Kidney capillary endothelial cell (primary cell): Measurements from ENCODE around the gene NFAT5.
"Not testable (repeated sequence)": the region's sequence is repeated elsewhere in the genome, so short reads cannot be mapped to it uniquely, and the experiment has no call there.

Experiments used
- DNase-seq: peaks from one replicate; pipeline ENCODE4 v3.0.0-alpha.2; 2018; ENCODE audit warnings: low spot score

The NFAT5 gene

DNA sequence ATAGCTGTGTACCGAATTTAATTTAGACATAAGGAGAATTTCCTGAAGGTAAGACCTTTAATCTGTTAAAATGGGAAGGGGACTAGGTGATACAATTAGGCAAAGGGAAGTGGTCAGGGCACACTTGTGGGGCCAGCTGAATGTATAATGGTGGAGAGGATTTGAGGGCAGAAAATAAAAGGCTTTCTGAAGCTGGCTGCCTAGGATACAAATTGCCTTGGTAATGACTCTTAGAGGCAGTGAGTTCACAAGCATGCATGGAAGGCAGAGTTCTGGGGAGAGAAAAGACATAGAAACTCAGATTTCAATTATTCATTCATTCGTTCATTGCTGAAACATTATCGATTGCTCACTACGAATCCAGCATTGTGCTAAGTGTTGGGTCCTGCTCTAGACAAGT, 12.4 kb upstream of the NFAT5 start:
- DNase-seq, result no peak

- DNase-seq, result no peak
Observed at GRCh38 chr16:69554495-69554894, 11.3 kb upstream of the NFAT5 start.

GRCh38 chr16:69555437-69555836, 10.3 kb upstream of the NFAT5 start:
- DNase-seq, result no peak

GRCh38 chr16:69555867-69556266, 9.9 kb upstream of the NFAT5 start:
- no peak for DNase-seq

DNA sequence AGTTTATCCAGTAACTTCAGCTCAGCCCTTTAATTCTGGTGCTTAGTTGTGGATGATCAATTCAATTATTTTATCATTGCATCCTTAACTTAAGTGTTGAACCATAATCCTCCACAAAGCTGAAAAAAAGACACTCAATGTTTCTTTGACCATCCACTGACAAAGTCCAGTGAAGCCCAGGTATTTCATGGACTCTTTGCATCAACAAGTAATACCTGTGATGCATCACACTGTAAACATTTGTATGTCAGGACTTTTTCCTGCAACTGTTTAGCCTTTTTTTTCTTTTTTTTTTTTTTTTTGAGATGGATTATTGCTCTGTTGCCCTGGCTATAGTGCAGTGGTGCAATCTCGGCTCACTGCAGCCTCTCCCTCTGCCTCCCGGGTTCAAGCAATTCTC, 6.6 kb upstream of the NFAT5 start:
- DNase-seq, result no peak

GRCh38 chr16:69561367-69561766, 4.4 kb upstream of the NFAT5 start:
- not testable (repeated sequence) for DNase-seq

GRCh38 chr16:69561901-69562300, 3.9 kb upstream of the NFAT5 start:
- no peak for DNase-seq

DNA sequence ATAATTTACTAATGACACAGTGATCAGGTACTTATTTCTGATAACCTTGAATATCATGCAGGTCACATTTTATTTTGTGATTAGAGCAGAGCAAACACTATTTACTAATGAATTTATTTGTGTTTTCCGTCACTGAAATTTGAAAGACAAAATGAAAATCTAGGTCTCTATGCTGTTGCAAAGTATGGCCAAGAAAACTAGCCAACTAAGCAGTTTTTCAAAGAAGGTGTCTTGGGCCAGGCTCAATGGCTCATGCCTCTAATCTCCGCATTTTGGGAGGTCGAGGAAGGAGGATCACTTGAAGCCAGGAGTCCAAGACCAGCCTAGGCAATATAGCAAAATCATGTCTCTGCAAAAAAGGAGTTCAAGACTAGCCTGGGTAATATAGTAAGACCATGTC, 3.0 kb upstream of the NFAT5 start:
- no peak for DNase-seq

DNA sequence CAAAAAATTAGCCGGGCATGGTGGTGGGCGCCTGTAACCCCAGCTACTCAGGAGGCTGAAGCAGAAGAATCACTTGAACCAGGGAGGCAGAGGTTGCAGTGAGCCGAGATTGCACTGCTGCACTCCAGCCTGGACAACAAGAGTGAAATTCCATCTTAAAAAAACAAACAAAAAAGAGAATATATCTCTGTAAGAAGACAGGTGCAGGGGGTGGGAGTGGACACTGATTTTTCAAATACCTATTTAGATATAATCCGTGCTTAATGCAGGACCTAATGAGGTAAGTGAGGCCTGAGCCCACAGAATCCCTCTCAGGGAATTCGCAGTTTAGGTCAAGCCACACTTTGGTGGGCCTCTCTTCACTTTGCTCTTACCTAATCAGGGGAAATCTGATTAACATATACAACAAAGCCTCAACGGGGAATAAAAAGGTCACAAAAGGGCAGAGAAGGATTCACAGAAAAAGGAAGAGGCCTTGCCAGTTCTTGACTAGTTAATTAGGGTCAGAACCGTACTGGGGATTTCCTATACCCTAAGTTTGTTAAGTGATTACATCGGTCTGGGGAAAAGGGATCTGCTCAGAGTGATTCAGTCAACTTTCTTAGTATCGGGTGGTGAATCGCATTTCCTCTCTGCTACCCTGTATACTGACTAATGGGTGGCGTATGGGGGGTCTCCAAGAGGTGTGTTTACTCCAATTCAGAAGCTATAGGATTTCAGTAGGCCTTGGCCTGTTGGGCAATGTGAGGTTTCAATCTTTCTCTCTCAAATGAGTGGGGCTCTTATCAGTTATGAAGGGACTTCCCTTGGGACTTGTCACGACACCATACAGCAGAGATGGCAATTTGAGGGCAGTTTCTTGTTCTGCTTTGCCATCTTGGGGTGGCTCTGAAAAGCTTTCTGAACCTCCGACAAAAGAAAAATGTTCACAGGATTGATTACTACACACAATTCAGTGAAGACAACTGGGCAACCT, 1.9 kb upstream of the NFAT5 start:
- DNase-seq, result peak; percentile 44

DNA sequence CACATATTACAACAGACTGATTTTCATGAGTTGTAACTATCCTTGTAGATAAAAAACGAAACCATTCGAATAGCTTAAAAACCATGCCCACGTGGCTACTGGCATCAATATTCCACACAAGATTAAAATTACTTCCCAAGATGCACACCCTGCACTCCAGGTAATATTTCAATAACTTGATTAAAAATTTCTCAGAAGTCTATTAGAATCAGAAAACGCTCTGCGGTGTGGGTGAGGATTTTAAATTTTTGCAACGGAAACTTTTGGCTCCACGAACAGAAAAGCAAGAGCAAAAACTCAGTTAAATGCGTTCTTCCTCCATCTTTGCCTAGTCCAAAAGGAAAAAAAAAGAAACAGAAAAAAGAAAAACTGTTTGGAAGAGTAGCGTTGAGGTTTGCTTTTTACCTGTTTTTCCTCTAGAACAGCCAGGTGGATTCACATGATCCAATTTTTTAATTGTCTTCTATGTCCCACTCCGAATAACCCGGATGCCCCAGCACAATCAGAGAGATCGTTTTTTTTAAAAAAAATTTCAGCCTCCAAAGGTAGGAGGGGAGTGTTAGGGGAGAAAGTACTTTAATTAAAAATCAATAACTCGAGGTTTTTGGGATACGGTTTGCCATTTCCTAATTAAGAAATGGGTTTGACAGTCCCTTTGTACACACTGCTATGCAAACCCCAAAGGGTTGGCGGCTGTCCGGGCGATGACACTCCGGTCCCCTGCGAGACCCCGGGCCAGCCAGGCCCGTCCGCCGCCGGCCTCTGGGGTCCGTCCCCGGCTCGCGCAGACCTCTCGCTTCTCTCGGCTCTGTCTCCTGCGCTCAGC, 708 bp upstream of the NFAT5 start:
- DNase-seq, result peak; percentile 30

DNA sequence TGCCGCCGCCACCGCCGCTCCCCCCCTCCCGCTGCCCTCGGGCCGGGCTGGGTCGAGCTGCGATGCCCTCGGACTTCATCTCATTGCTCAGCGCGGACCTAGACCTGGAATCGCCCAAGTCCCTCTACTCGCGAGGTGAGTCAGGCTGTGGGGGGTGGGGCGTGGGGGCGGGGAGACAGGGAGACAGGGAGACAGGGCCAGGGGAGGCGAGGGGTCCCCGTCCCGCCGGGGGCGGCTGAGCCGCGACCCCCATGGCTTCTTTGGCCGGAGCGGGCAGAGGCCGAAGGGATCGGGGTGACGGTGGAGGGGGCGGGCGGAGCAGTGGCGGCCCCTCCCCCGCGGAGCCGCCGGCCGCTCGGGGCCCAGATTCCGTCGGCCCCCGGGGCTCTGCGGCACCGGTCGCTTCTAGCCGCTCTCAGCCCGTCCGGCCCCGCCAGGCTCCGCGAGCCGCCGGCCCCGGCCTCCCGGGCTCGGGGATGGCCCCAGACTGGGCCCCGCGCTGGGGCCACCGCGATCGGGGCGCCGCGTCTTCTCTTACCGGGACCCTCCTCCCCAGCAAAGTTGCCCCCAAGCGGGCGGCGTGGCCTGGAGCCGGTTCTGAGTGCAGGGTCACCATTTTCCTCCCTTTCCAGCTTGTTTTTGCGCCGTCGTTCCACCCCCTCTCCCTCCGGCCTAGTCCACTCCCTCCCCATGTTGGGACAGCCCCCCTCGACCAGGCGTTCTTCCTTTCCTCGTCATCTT, 644 bp downstream of the NFAT5 start:
- peak; percentile 23 for DNase-seq

DNA sequence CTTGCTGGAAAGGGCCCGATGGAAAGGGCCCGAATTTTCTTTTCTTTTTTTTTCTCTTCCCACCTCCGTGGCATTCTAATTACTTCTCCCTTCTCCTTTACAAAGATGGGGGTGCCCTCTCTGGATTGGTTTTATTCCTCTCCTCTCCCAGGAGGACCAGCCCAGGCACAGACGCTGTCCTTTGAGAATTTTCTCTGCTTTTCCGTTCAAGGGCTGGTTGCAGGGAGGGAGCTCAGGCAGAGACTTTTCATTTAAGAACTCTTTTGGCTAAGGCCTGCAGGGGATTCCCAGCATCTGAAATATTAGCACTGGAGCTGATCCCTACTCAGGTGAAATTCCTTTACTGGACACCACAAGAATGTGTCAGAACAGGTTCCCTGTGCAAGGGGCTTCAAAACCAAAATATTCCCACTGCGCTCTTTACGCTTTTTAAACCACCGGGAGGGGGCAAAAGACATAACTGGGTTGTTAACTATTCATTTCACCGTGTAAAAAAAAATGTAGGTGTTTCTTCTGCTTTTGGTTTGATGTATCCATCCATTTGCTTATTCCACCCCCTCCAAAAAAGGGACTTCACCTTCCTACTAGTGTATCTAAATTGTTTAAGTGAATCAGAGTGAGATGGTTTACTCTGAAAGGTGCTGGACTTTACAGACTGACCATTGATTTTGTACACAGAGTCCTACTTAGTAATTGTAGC, 1.4 kb downstream of the NFAT5 start:
- DNase-seq, result peak; percentile 36

- DNase-seq, result no peak
Observed at GRCh38 chr16:69568676-69569075, 2.9 kb downstream of the NFAT5 start.

- not testable (repeated sequence) for DNase-seq
Observed at GRCh38 chr16:69578771-69579170, 13.0 kb downstream of the NFAT5 start.

GRCh38 chr16:69579783-69580481, 14.2 kb downstream of the NFAT5 start:
- no peak for DNase-seq

DNA sequence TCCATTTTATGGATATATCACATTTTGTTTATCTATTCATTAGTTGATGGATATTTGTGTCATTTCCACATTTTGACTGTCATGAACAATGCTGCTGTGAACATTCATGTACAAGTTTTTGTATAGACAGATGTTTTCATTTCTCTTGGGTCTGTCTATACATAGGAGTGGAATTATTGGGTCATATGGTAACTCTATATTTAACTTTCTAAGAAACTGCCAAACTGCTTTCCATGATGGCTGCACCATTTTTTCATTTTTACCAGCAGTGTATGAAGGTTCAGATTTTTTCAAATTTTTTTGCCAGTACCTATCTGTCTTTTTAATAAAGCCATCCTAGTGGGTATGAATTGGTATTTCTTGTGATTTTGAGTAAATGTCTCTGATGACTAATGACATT, 15.5 kb downstream of the NFAT5 start:
- no peak for DNase-seq

DNA sequence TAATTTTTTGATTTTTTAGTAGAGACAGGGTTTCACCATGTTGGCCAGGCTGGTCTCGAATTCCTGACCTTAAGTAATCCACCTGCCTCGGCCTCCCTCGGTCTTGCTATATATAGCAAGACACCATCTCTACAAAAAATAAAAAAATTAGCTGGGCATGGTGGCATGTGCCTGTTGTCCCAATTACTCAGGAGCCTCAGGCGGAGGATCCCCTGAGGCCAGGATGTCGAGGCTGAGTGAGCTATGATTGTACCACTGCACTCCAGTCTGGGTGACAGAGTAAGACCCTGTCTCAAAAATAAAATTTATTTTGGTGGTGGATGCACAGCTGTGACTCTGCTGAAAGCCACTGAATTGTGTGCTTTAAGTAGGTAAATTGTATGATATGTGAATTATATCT, 18.7 kb downstream of the NFAT5 start:
- DNase-seq, result not testable (repeated sequence)

DNA sequence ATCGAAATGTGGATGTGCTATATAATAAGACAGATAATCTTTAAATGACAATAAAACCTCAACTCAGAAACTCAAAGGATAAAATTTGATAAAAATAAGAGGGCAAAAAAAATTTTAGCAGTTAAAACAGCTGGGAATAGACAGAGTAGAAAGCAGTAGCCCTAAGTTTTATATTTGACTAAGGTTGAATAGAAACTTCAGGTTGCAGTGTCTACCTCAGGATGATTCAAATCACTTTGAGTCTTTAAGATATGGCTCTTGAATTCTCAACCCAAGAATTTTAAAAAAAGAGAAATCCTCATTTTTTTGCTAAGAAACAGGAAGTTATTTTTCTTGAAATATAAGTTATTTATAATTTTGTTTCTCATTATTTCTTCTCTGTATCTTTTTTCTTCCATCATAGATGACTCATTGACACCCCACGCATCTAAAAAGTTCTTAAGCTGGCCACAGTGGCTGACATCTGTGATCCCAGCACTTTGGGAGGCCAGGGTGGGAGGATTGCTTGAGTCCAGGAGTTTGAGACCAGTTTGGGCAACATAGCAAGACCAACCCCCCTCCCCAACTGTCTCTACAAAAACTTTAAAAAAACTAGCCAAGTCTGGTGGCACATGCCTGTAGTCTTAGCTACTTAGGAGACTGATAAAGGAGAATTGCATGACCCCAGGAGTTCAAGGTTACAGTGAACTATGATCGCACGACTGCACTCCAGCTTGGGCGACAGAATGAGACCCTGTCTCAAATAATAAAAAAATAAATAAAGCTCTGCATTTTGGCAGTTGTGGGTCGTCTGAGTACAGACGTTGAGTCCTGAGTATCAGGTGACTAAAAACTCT, 23.9 kb downstream of the NFAT5 start:
- no peak for DNase-seq

DNA sequence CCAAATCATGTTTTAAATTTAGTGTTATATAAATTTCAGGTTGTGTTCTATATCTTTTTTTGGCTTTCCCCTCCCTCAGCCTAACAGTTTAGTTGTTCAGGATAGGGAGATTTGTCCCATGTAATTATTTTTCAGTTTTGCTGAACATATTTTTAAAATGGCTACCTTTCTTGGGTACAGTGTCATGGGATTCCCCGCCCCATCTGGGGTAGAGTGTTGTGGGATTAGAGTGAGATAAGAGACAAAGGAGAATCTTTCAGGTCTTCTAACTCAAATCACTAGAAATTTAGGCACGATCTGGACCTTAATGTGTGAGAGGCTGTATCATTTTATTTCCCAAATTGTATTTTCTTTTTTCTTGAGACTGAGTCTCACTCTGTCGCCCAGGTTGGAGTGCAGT, 24.8 kb downstream of the NFAT5 start:
- DNase-seq, result no peak

DNA sequence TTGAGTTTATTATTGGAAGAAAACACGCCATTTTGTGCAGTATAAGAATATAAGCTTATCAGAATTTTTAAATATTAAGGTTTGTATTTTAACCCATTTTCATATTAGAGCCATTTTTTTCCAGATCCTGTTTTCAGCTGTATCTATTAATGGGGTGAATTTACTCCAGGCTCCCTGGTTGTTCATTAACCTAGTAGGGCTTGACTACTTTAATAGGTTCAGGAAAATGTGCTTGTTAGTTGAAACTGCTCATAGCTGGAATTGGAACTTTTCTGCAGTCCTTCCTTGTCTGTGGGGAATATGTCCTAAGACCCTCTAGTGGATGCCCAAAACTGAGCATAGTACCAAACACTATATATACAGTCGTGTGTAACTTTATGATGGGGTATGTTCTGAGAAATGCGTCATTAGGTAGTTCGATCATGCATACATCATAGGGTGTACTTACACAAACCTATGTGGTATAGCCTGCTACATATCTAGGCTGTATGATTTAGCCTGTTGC, 28.0 kb downstream of the NFAT5 start:
- no peak for DNase-seq
